AG08395 (cell line): Measurements from ENCODE around the gene DEDD.

Source experiments
- DNase-seq: peaks from one replicate; pipeline ENCODE4 v3.0.0; 2012; ENCODE audit warnings: mixed read lengths, low spot score

DEDD gene

DNA sequence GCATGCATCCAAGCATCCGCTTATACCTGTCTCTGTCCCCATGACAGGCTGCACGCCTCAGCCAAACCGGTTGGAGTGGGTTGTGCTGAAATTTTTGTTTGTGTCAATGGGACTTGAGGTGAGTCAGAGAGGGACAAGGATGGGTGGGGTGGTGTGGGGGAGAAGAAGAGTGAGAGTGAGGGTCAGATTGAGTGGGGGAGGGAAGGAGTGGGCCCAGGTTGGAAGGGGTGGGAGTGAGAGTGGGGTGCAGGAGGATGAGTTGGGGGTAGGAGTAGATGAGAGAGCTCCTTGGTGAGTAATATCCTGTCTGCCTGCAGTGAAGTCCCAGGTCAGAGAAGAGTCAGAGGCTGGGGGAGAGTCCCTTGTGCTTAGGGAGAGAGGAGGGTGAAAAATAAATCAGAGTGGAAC is 39.8 kb downstream of the DEDD start:
- DNase-seq, result peak; percentile 44

GRCh38 chr1:161091796-161092507 is 40.5 kb downstream of the DEDD start:
- no peak for DNase-seq

DNA sequence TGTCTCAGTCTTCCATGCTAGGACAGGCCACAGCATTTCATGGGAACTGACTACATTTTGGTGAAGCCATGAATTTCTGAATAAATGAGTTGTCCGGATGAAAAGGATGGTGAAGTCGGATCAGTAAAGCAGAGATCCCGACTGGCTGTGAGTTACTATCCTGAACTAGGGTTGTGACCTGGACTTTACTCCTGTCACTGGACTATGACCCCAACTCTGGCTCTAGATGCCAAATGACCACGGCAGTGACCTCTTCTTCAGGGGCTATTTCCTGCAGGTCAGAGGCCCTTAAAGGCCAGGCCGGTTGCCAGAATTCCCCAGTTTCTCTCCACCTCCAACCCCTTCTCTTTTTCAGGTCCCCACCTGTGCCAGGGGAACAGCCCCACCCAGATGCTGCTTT is 41.4 kb downstream of the DEDD start:
- DNase-seq, result no peak

DNA sequence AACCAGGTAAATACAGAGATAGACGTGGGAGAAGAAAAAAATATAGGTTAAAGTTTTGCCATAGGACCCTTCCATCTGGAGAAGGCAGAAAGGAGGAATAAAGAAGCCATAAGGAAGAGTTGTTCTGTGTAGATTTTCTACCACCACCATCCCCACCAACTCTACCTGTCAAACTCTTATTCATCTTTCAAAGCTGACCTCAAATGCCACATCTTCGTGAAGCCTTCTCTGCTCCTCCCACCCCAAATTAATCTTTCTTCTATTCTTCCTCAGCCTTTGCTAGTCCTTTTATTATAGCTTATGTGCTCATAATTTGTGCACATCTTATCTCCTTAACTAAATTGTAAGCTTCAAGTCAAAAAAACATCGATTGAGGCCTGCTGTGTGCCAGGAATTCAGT is 41.9 kb downstream of the DEDD start:
- no peak for DNase-seq

- no peak for DNase-seq
Measured at GRCh38 chr1:161089938-161090337, 42.5 kb downstream of the DEDD start.

- DNase-seq, result no peak
Measured at GRCh38 chr1:161089251-161089924, 43.1 kb downstream of the DEDD start, which contains the start of gene NECTIN4. Gene NECTIN4, minus strand, starts transcription at chr1:161089558. Its CDS starts 262 bp downstream, at chr1:161089296.

- peak; percentile 72 for DNase-seq
Measured at GRCh38 chr1:161088587-161089110, 43.8 kb downstream of the DEDD start.

DNA sequence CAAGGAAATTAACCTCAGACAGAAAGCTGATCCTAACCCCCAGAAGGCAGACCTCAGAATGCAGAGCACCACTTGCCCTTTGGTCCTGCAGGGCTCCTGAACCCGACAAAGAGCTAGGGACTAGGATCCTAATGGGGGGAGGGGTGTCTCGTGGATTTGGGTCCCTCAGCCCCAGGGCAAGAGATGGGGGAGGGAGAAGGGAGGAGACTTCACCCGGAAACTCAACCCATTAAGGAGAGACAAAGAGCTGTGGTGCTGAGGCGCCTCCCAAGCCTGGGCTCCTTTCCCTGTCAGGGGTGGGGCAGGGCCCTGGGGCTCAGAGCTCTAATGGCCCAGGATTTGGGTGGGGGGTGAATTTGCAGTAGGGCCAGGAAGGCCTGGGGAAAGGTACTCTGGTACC is 46.0 kb downstream of the DEDD start:
- DNase-seq, result no peak

DNA sequence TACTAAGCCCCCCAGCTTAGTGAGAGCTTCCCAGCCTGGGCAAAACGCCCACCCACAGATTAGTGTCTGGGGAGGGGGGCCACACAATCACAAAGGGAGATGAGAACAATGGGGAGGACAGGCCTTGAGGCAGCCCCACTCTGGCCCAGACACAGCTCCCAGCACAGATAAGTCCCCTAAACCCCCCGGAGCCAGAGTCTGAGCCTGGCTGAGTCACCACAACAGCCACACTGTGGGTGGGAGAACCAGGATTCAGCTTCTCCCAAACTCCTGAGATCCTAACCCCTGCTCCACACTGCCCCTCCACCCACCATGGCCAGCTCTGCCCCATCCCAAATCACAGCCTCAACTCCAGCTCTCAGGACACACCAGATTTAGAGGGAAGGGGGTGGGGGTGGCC is 47.3 kb downstream of the DEDD start:
- DNase-seq, result no peak

DNA sequence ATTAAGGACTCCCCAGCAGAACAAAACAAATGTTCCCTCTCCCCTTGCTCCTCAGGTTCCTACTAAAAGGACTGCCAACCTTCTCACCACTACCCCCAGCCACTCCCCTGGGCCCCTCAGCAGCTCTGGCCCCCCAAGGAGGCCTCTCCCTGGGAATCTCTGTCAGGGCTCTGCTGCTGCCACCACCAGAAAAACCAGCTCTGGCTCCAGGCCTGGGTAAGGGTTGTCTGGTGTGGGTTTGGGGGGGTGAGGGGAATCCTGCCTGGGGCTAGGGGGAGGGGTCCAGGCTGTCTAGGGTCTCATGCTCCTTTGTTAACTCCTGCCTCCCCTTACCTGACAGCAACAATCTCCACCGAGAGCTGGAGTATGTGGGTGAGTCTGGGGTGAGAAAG is 47.9 kb downstream of the DEDD start:
- no peak for DNase-seq

GRCh38 chr1:161083748-161084596 is 48.5 kb downstream of the DEDD start:
- no peak for DNase-seq

GRCh38 chr1:161082996-161083747 is 49.3 kb downstream of the DEDD start:
- DNase-seq, result peak; percentile 94

DNA sequence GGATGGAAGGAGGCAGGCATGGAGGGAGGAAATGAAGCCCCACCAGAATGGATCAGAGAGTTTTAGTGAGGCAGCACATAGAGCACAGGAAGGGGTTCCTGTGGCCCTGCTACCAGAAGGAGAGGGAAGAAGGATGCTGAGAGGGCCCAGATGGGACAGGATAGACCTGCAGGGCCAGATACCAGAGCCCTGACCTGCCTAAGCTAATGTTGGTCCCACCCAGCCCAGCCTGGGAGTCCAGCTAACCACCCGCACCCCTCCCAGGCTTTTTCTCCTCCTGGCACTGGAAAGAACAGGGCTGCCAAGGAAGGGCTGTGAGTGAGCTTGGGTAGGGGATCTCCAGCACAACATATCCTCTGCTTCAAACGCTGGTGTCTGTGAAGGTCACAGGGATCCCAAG is 50.0 kb downstream of the DEDD start:
- no peak for DNase-seq

- DNase-seq, result no peak
Measured at GRCh38 chr1:161081519-161081918, 50.9 kb downstream of the DEDD start.

GRCh38 chr1:161080441-161081405 is 51.7 kb downstream of the DEDD start:
- no peak for DNase-seq

DNA sequence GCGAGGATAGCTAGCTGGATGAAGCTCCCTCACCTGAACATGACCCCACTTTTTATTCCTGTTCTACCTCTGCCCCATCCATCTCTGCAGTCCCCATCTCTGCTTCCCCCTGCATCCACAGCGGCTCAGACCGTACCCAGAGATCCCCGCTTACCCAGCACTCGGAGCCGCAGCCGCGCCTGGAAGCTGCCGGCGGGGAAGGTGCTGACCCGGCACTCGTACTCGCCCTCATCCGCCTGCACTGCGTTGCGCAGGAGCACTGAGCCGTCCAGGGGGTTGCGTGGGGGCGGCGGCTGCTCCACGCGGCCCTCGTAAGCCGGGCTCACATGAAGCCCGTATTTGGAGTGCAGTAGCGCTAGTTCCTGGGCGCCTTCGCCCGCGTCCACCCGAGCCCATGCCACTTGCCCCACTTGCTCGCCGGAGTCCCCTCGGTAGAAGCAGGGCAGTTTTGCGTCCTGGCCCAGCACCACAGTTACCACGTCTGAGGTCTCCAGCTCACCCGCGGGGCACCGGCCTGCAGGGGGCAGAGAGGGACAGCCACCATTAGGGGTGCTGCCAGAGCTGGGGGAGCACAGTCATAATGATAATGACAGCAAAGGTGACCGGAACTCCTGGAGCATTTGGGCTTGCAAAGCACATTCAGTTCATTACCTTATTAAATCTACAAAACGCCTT is 52.9 kb downstream of the DEDD start:
- DNase-seq, result no peak

- DNase-seq, result no peak
Measured at GRCh38 chr1:161077426-161077825, 55.0 kb downstream of the DEDD start.

DNA sequence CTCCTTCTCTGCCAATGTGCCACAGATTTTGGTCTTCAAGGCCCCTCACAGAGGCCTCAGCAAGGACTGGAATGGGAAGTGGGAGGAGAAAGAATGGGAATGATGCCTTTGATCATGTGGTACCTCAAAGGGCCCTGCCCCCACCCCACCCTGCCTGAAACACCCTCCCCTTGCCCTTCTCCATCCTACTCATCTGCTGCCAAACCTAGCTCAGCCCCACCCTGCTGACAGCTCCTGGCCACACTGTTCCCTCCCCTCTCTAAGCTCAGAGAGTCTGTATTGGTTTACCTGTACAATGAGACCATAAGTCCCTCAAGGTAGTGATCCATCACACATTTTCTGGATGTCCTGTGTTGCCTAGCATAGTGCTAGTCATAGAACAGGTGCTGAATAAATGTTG is 56.1 kb downstream of the DEDD start:
- no peak for DNase-seq

DNA sequence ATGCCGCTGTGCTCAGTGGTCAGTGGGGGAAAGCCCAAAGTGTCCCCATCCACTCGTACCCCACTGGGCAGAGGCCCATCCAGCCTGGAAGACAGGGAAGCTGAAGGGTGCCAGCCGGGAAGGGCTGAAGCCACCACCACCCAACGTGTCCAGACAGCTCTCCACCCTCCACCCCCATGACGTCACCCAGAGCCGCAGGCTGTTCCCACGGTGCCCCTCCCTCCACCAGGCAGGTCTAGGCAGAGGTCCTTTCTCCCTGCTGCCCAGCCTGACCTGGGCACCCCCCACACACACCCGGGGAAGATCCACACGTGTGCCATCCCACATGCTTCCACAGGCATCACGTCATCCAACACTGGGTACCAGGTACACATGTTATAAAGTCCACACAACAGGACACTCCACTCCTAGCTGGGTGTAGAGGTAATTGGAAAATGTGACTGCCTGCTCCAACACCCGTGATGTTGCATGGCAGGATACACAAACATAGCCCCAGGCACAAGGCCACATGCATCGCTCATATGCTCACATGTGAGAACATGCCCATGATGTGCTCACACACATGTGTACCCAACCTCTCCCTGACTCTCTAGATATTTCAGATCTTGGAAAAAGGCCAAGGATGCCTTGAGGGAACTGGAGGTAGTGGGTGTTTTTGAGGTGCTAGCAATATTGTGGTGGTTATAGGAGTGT is 57.6 kb downstream of the DEDD start:
- no peak for DNase-seq
